Activated CD4-positive, alpha-beta T cell treated with anti-CD3 and anti-CD28 coated beads for 36 hours (primary cell): Measurements from ENCODE around the gene DAB2IP. TPM values are rescaled to one million over a fixed set of nuclear protein-coding genes. Genes with fewer than 3 reads are reported as not detected.
"Not testable (repeated sequence)": the region's sequence is repeated elsewhere in the genome, so short reads cannot be mapped to it uniquely, and the experiment has no call there.

Experiments
- ATAC-seq: fragments of 200-7000 bp; cut with Tn5 transposase; one replicate; pipeline ENCODE4 v1.10.0; 2021; ENCODE audit warnings: mild to moderate bottlenecking, moderate library complexity
- CTCF ChIA-PET: fragments of 350-600 bp; sonication (Branson Sonifier 250); formaldehyde crosslinking; loops from one replicate; lab custom pipeline; 2021; ENCODE audit warnings: antibody characterized with exemption; lab: Charles Lee
- POLR2A ChIA-PET: fragments of 350-600 bp; sonication (Branson Sonifier 250); formaldehyde crosslinking; loops from one replicate; lab custom pipeline; 2021; ENCODE audit warnings: antibody characterized with exemption, inconsistent platforms; lab: Charles Lee
- DNase-seq: peaks from one replicate; pipeline ENCODE4 v3.0.0-alpha.2; 2020
- H3K27ac Mint-ChIP-seq: one replicate; pipeline ENCODE4 v1.8.0; 2021; ENCODE audit warnings: mixed read lengths
- H3K27me3 Mint-ChIP-seq: one replicate; pipeline ENCODE4 v1.8.0; 2021; ENCODE audit warnings: mixed read lengths
- H3K36me3 Mint-ChIP-seq: one replicate; pipeline ENCODE4 v1.8.0; 2021; ENCODE audit warnings: low read depth, mixed read lengths
- H3K4me1 Mint-ChIP-seq: one replicate; pipeline ENCODE4 v1.8.0; 2021; ENCODE audit warnings: mixed read lengths
- H3K4me3 Mint-ChIP-seq: one replicate; pipeline ENCODE4 v1.8.0; 2021; ENCODE audit warnings: mild to moderate bottlenecking, moderate library complexity, mixed read lengths
- H3K9me3 Mint-ChIP-seq: one replicate; pipeline ENCODE4 v1.8.0; 2021; ENCODE audit warnings: low read depth, mixed read lengths
- intact Hi-C, 2 experiments: fragments of 100-400 bp; cut with DNase I in 1 of 2; cut with micrococcal nuclease in 1 of 2; formaldehyde crosslinking; loops; one replicate each; pipeline versions ENCODE4 v1.14.2 to v1.15.1; 2022 to 2024; cut with DNase I, micrococcal nuclease
- total RNA-seq, 2 experiments: library from RNA; stranded (reverse); gene quantifications; one replicate each; pipeline ENCODE4 v1.2.3, GENCODE V29; 2021

Gene DAB2IP
- total RNA-seq, 2 experiments from 2014 or later = 0.02 to 0.28 TPM

DNA sequence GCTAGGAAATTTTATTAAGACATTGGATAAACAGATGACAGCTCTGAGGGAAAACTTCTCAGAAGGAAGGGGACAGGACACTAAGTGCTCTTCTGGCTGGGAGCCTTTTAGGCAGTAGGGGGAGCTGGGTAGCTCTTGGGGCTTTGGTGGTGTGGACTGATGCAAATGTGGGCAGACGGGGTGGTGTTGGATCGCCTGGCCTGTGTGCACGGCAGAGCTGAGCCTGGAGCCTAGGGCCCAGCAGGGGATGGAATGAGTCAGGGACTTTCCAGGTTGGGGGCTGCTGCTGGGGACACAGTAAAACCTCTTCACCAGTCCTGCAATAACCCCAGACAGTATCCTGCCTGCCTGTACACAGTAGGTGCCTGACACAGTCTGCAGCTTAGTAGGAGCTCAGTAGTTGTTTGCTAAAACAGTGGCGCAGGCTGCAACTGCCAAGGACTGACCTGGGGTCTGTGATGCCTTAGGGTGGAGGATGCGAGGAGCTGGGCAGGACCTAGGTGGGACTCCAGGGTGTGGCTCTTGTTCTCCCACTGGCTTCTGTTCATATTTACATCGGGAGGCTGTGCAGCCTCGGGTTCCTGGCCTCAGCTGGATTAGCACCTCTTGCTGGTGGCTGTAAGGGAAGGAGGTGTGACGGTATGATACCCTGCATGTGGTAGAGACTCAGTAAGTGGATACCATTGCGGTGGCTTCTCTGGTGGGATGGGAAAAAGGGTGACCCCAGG, 83.8 kb downstream of the DAB2IP start:
- H3K4me1 Mint-ChIP-seq = peaks cover 6% of the 10 kb centered on the region
- ChIA-PET POLR2A (no interaction called here), CTCF (interaction anchor here (0.8 to 1.1 kb wide), 3 partner anchors 14 to 1009 kb away, joined by 3 to 4 read pairs (median 3); no protein-coding TSS in a partner anchor)
- no peak overlapping the region for H3K27ac Mint-ChIP-seq
- no peaks in the 10 kb centered on the region for H3K9me3 Mint-ChIP-seq
- DNase-seq = peak; percentile 37
- H3K27me3 Mint-ChIP-seq = peaks cover 21% of the 10 kb centered on the region
- H3K4me3 Mint-ChIP-seq = no peak overlapping the region
- peak; percentile 65 for ATAC-seq
- intact Hi-C loops = loop anchor here in 1 of 2 experiments (2.0 kb wide), 1 partner anchor 258 kb away; no protein-coding TSS in a partner anchor
- no peaks in the 10 kb centered on the region for H3K36me3 Mint-ChIP-seq

DNA sequence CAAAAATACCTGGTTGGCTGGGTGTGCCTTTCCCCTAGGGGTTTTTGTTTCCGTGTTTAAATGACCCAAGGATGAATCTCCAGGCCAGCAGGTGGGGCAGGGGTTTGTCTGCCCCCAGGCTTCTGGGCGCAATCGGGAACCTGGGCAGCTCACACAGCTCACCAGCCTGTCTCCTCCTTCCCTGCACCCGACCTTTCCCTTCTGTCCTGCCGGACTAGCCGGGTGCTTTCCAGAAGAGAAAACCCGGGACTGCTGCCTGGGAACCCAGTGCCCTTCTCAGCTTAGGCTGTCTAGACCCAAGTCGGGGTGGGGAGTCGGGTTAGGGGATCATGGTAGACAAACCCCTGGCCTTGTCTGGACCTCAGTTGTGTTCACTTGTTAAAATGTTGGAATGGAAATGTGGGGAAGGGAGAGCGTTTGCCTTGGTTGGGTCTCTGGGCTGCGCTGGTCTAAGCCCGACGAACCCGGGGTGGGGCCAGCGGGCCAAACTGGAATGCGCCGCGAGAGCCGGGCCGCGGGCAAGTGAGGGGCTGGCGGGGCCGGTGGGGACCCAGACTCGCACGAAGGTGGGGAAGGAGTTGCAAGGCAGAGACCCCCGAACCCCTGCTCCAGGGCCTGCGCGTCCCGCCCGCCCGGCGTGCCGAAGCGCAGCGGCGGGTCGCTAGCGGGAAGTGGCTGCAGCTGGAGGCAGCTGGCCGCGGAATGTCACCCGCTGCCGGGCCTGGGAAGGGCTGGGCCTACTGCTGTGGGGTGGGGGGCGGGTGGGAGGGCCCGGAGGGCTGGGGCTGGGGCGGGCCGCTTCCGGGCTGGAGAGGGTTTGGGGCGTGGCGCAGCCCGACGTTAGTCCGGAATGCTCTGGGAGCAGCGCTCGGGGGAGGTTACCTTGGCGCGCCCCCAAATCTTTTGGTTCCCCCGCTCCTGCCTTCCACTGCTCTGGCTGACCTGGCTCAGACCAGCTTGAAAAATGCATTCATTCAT, 84.6 kb downstream of the DAB2IP start:
- H3K27ac Mint-ChIP-seq = no peak overlapping the region
- H3K4me1 Mint-ChIP-seq = peaks cover 6% of the 10 kb centered on the region
- no peaks in the 10 kb centered on the region for H3K36me3 Mint-ChIP-seq
- ChIA-PET POLR2A (no interaction called here), CTCF (interaction anchor here (0.8 to 1.1 kb wide), 3 partner anchors 15 to 1008 kb away, joined by 3 to 4 read pairs (median 3); no protein-coding TSS in a partner anchor)
- H3K27me3 Mint-ChIP-seq = peaks cover 21% of the 10 kb centered on the region
- H3K9me3 Mint-ChIP-seq = no peaks in the 10 kb centered on the region
- intact Hi-C loops = loop anchor here in 1 of 2 experiments (2.0 kb wide), 1 partner anchor 257 kb away; no protein-coding TSS in a partner anchor
- ATAC-seq (no peak), DNase-seq (no peak)
- peak overlapping the region; percentile 1 for H3K4me3 Mint-ChIP-seq

DNA sequence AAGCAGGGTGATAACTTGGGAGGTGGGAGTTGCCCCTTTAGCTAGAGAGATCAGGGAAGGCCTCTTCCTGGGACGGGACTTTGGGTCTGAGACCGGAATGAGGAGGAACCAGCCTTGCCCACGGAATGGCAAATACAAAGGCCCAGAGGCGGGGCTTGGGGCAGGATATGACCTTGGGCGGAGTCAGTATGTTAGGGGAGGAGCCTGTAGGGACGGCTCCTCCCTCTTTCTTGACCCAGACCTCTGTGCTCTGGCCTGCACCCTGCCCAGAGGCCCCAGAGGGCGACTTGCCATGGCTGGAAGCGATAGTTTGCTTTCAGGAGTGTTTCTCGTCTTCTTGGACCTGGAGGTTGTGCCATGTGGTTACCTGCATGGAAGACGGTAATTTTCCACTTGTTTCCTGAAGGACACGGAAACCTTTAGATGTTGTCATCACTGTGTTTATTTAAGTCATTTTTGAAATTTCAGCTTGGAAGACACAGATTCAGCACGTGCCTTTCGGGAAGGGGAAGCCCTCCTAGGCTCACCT, 85.6 kb downstream of the DAB2IP start:
- ChIA-PET POLR2A (no interaction called here), CTCF (interaction anchor here (0.6 kb wide), 1 partner anchor 43 kb away, joined by 3 read pairs; no protein-coding TSS in a partner anchor)
- H3K36me3 Mint-ChIP-seq = no peaks in the 10 kb centered on the region
- ATAC-seq (peak; percentile 72), DNase-seq (peak; percentile 32)
- no peak overlapping the region for H3K27ac Mint-ChIP-seq
- no peaks in the 10 kb centered on the region for H3K9me3 Mint-ChIP-seq
- H3K4me3 Mint-ChIP-seq = peak overlapping the region; percentile 1
- H3K27me3 Mint-ChIP-seq = peaks cover 21% of the 10 kb centered on the region
- peaks cover 6% of the 10 kb centered on the region for H3K4me1 Mint-ChIP-seq
- intact Hi-C loops = no loop called here

DNA sequence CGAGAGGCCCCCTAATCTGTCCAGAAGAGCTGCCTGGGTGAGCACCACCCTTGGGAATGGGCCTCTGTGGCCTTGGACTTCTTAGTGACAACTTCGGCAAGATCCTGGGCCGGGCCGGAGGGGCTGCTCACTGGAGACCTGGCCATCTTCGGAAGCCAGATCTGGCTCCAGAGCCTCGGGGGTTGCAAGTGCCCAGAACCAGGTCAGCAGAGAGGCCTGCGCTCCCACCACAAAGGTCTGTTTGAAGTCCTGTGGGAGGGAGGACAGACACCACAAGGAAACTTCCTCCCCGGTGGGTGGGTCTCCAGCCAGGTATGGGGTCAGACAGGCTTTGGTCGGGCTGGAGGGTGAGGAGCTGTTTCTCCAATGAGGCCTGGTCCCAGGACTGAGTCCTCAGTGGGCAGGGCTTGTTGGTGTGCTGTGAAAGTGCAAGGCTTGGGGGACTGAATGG, 86.1 kb downstream of the DAB2IP start:
- Mint-ChIP-seq H3K27me3 (peaks cover 21% of the 10 kb centered on the region), H3K9me3 (no peaks in the 10 kb centered on the region), H3K27ac (no peak overlapping the region), H3K4me1 (peaks cover 6% of the 10 kb centered on the region), H3K4me3 (no peak overlapping the region), H3K36me3 (no peaks in the 10 kb centered on the region)
- intact Hi-C loops = no loop called here
- CTCF ChIA-PET = interaction anchor here (0.6 kb wide), 1 partner anchor 43 kb away, joined by 3 read pairs; no protein-coding TSS in a partner anchor
- no peak for DNase-seq
- POLR2A ChIA-PET = no interaction called here
- no peak for ATAC-seq

DNA sequence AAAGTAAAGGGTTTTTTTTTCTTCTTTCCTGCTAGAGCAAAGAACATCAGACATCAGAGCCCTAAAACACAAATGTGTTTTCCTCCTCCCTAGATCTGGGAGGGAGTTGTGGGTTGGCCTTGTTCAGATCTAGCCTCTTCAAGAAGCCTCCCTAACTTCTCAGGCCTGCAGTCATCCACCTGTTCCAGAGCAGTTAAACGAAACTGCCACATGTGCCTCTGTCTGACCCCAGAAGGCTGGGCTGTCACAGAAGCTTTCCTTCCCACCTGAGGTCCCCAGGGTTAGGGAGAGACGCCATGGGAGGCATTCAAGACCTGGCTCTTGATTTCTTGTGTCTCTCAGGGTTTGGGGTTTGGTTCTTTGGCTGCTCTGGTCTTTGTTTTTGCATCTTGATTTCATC, 87.0 kb downstream of the DAB2IP start:
- no peak overlapping the region for H3K27ac Mint-ChIP-seq
- peaks cover 20% of the 10 kb centered on the region for H3K27me3 Mint-ChIP-seq
- peaks cover 6% of the 10 kb centered on the region for H3K4me1 Mint-ChIP-seq
- DNase-seq (no peak), ATAC-seq (no peak)
- intact Hi-C loops = no loop called here
- ChIA-PET POLR2A (no interaction called here), CTCF (interaction anchor here (0.7 kb wide), 1 partner anchor 505 kb away, joined by 4 read pairs; no protein-coding TSS in a partner anchor)
- no peaks in the 10 kb centered on the region for H3K9me3 Mint-ChIP-seq
- H3K4me3 Mint-ChIP-seq = no peak overlapping the region
- H3K36me3 Mint-ChIP-seq = no peaks in the 10 kb centered on the region

DNA sequence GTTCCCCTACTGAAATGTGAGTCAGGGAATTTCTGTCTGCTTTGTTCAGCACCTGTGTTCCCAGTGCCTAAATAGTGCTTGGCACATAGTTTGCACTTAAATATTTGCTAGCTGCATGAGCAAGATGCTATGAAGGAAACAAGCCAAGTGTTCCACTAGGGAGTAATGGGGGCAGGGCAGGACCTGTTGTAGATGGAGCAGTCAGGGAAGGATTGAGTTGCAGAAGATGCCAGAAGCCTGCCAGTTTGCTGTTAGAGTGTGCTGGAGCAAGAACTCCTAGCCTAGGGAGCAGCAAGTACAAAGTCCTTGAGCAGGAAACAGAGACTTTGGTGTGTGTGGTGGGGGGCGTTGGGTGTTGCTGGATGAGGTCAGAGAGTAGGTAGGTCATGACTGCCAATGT, 87.5 kb downstream of the DAB2IP start:
- no peak overlapping the region for H3K4me3 Mint-ChIP-seq
- ChIA-PET POLR2A (no interaction called here), CTCF (interaction anchor here (0.7 kb wide), 1 partner anchor 504 kb away, joined by 4 read pairs; no protein-coding TSS in a partner anchor)
- H3K9me3 Mint-ChIP-seq = no peaks in the 10 kb centered on the region
- no peaks in the 10 kb centered on the region for H3K36me3 Mint-ChIP-seq
- DNase-seq = no peak
- no peak overlapping the region for H3K27ac Mint-ChIP-seq
- peaks cover 18% of the 10 kb centered on the region for H3K27me3 Mint-ChIP-seq
- no peak for ATAC-seq
- H3K4me1 Mint-ChIP-seq = peaks cover 6% of the 10 kb centered on the region
- intact Hi-C loops = no loop called here

DNA sequence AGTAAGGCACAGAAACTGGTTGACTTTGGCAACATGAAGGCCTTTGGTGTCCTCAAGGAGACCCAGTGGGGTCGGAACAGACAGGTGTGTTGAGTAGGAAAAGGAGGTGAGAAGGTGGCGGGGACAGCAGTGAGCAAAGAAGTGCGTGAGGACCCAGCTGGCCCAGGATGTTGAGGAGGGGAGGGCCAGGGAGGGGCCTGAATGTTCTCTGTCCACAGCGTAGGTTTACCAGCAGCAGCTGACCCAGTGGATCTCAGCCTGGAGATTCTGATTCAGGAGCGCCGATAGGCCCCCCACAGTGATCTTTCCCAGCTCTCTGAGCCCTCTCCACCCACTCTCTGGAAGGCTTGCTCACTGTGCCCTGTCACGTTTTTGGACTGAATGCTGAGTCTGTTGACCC, 88.5 kb downstream of the DAB2IP start:
- Mint-ChIP-seq H3K4me1 (peaks cover 6% of the 10 kb centered on the region), H3K27me3 (peaks cover 12% of the 10 kb centered on the region), H3K4me3 (no peak overlapping the region), H3K36me3 (no peaks in the 10 kb centered on the region), H3K27ac (no peak overlapping the region), H3K9me3 (no peaks in the 10 kb centered on the region)
- intact Hi-C loops = no loop called here
- POLR2A ChIA-PET = no interaction called here
- no peak for ATAC-seq
- CTCF ChIA-PET = no interaction called here
- DNase-seq = no peak

DNA sequence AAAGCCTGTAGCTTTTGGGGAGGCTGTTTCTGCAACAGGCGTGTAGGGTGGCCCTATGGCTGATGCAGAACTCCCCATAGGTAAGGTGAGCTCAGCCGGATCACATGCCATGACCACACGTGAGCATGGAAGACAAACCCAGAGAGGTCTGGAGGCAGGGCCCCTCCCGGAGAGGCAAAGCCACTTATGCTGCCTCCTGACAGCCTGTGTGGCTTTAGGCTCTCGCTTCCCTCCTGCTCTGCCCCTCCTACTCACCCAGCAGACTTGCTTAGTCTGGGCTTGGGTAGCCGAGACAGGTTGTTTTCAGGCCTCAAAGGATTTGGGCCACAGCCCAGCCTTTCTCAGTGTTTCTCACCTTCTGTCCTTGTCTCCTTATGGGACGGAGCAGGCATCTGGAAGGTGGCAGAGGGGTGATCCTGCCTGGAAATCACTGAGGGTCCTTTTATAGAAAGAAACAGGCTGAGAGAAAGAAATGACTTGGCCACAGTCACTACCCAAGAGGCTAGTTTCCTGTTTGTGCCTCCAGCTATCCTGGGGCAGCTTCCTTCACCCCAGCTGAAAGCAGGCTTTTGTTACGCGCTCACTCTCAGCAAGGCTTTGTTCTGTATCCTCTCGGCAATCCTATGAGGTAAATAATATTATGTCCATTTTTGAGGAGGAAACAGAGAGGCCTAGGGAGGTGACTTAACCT, 89.9 kb downstream of the DAB2IP start:
- ChIA-PET CTCF (interaction anchor here (0.9 kb wide), 1 partner anchor 14 kb away, joined by 3 read pairs; no protein-coding TSS in a partner anchor), POLR2A (no interaction called here)
- Mint-ChIP-seq H3K27ac (no peak overlapping the region), H3K36me3 (no peaks in the 10 kb centered on the region), H3K27me3 (peaks cover 4% of the 10 kb centered on the region), H3K4me3 (no peak overlapping the region), H3K9me3 (no peaks in the 10 kb centered on the region), H3K4me1 (peaks cover 4% of the 10 kb centered on the region)
- DNase-seq = no peak
- ATAC-seq = no peak
- intact Hi-C loops = no loop called here

DNA sequence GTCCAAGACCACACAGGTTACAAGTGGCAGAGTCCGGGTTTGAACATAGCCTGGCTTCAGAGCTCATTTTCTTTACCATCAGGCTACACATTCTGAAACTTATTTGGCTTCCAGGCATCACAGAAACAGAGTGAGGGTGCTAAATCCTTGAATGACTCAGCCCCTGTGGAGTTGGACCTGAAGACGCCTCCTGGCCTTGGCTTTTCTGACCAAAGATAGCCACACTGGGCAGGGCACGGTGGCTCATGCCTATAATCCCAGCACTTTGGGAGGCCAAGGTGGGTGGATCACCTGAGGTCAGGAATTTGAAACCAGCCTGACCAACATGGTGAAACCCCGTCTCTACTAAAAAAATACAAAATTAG, 90.5 kb downstream of the DAB2IP start:
- ATAC-seq, H3K27me3 Mint-ChIP-seq, H3K4me3 Mint-ChIP-seq, H3K27ac Mint-ChIP-seq, DNase-seq, intact Hi-C loops, H3K4me1 Mint-ChIP-seq, POLR2A ChIA-PET, H3K36me3 Mint-ChIP-seq, H3K9me3 Mint-ChIP-seq: not testable (repeated sequence)
- CTCF ChIA-PET = interaction anchor here (0.6 kb wide), 1 partner anchor 47 kb away, joined by 3 read pairs; no protein-coding TSS in a partner anchor

DNA sequence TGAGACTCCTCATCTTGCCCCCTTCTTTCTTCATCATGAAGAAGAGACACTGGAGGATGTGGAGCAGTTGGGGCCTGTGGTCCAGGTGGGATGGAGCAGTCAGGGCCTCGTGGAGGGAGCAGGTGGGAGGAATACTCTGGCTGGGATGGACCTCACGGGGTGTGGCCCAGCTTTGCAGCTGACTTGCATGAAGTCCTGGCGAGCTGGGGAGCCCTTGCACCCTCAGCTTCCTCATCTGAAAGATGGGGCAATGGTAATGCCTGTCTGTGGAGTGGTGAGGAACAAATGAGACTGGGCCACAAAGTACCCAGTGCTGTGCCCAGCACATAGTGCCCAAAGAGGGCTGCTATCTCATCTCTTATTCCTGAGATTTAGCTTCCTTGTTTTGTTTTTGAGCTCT, 91.5 kb downstream of the DAB2IP start:
- H3K4me3 Mint-ChIP-seq = no peak overlapping the region
- H3K27me3 Mint-ChIP-seq = no peaks in the 10 kb centered on the region
- no peaks in the 10 kb centered on the region for H3K36me3 Mint-ChIP-seq
- CTCF ChIA-PET = interaction anchor here (0.6 kb wide), 1 partner anchor 138 kb away, joined by 3 read pairs; no protein-coding TSS in a partner anchor
- H3K4me1 Mint-ChIP-seq = peaks cover 3% of the 10 kb centered on the region
- POLR2A ChIA-PET = no interaction called here
- ATAC-seq (no peak), DNase-seq (no peak)
- H3K27ac Mint-ChIP-seq = no peak overlapping the region
- no peaks in the 10 kb centered on the region for H3K9me3 Mint-ChIP-seq
- intact Hi-C loops = no loop called here
